Measurements from ENCODE around the gene ADGRL3. TPM values are rescaled to one million over a fixed set of nuclear protein-coding genes. Genes with fewer than 3 reads are reported as not detected.

Gene ADGRL3
- total RNA-seq, 3 donors from 2014 or later = 4.3 to 10.8 (median 4.3) TPM

GRCh38 chr4:62030958-62031357 lies 830.8 kb downstream of the ADGRL3 start:
- ATAC-seq (no peak), DNase-seq (no peak)
- intact Hi-C loops (cut with DNase I, micrococcal nuclease) = no loop called here
- Histone ChIP-seq H3K9me3 (no peaks in the 10 kb centered on the region), H3K36me3 (ENCODE audit: low read depth) (no peaks in the 10 kb centered on the region), H3K4me1 (ENCODE audit: low read depth) (no peaks in the 10 kb centered on the region), H3K4me3 (no peak overlapping the region)
- no peak for TF ChIP-seq CTCF (IDR thresholded peaks at IDR 0.05)

GRCh38 chr4:62037571-62037970 lies 837.4 kb downstream of the ADGRL3 start:
- no peak for ATAC-seq
- no peaks in the 10 kb centered on the region for H3K9me3 ChIP-seq
- no peak overlapping the region for H3K4me3 ChIP-seq
- no peak for TF ChIP-seq CTCF (IDR thresholded peaks at IDR 0.05)
- DNase-seq = no peak
- no peaks in the 10 kb centered on the region for H3K4me1 ChIP-seq (ENCODE audit: low read depth)
- intact Hi-C loops (cut with DNase I, micrococcal nuclease) = no loop called here
- no peaks in the 10 kb centered on the region for H3K36me3 ChIP-seq (ENCODE audit: low read depth)

GRCh38 chr4:62051332-62051731 lies 851.2 kb downstream of the ADGRL3 start:
- no peaks in the 10 kb centered on the region for H3K4me1 ChIP-seq (ENCODE audit: low read depth)
- intact Hi-C loops (cut with DNase I, micrococcal nuclease) = no loop called here
- DNase-seq = no peak
- no peaks in the 10 kb centered on the region for H3K36me3 ChIP-seq (ENCODE audit: low read depth)
- H3K9me3 ChIP-seq = no peaks in the 10 kb centered on the region
- TF ChIP-seq CTCF (IDR thresholded peaks at IDR 0.05) = no peak
- H3K4me3 ChIP-seq = no peak overlapping the region
- no peak for ATAC-seq

- TF ChIP-seq CTCF (IDR thresholded peaks at IDR 0.05) = no peak
- Histone ChIP-seq H3K36me3 (ENCODE audit: low read depth) (no peaks in the 10 kb centered on the region), H3K4me3 (no peak overlapping the region), H3K4me1 (ENCODE audit: low read depth) (no peaks in the 10 kb centered on the region), H3K9me3 (no peaks in the 10 kb centered on the region)
- DNase-seq (no peak), ATAC-seq (no peak)
- intact Hi-C loops (cut with DNase I, micrococcal nuclease) = no loop called here
Measured at GRCh38 chr4:62053974-62054373, 853.8 kb downstream of the ADGRL3 start.

GRCh38 chr4:62057031-62057430 lies 856.9 kb downstream of the ADGRL3 start:
- ATAC-seq (no peak), DNase-seq (no peak)
- TF ChIP-seq CTCF (IDR thresholded peaks at IDR 0.05) = no peak

GRCh38 chr4:62058571-62058970 lies 858.4 kb downstream of the ADGRL3 start:
- Histone ChIP-seq H3K36me3 (ENCODE audit: low read depth) (no peaks in the 10 kb centered on the region), H3K9me3 (no peaks in the 10 kb centered on the region), H3K4me1 (ENCODE audit: low read depth) (no peaks in the 10 kb centered on the region), H3K4me3 (no peak overlapping the region)
- intact Hi-C loops (cut with DNase I, micrococcal nuclease) = no loop called here
- no peak for TF ChIP-seq CTCF (IDR thresholded peaks at IDR 0.05)
- DNase-seq = no peak
- no peak for ATAC-seq

More at GRCh38 chr4:62057031-62057430, 856.9 kb downstream of the ADGRL3 start:
- Histone ChIP-seq H3K4me3 (no peak overlapping the region), H3K36me3 (ENCODE audit: low read depth) (no peaks in the 10 kb centered on the region), H3K4me1 (ENCODE audit: low read depth) (no peaks in the 10 kb centered on the region), H3K9me3 (no peaks in the 10 kb centered on the region)
- intact Hi-C loops (cut with DNase I, micrococcal nuclease) = no loop called here
